ENCODE data around the gene SFRP2. TPM values are rescaled to one million over a fixed set of nuclear protein-coding genes. Genes with fewer than 3 reads are reported as not detected.

SFRP2 gene
- polyA plus RNA-seq, 3 donors, result not detected

DNA sequence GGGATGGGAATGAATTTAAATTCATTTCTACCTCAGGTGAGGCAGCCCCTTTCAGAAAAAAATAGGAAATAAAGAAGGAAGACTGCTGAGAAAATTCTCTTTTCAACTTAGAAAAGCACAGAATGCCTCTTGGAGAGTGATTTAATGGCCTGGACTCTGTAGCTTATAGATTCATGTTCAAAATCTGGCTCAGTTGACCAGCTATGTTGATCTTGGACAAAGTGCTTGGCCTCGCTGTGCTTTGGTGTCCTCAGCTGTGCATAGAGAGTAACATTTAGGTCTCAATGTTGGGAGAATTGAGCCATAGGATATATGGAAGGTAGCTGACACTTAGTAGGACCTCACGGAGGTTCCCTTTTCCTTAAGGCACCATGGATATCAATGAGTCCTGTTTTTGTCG, 49.7 kb upstream of the SFRP2 start:
- Histone ChIP-seq H3K4me1 (ENCODE audit: control insufficient read depth in 1 of 2, insufficient read depth in 2 of 2, low read length in 2 of 2) (no peaks in the 10 kb centered on the region), H3K27ac (ENCODE audit: low read depth in 1 of 2, low read length in 2 of 2) (no peak overlapping the region), H3K79me2 (ENCODE audit: insufficient read depth, low read length) (no peaks in the 10 kb centered on the region), H3K4me3 (replicated peaks in 1 of 3; ENCODE audit: low read depth in 2 of 3, low read length in 3 of 3) (no peak overlapping the region), H2AFZ (ENCODE audit: insufficient read depth, low read depth, low read length, poor library complexity, severe bottlenecking) (no peak overlapping the region), H3K9ac (ENCODE audit: insufficient read depth, low read length, poor library complexity, severe bottlenecking) (no peak overlapping the region), H3K36me3 (replicated peaks in 1 of 2; ENCODE audit: control insufficient read depth in 1 of 2, insufficient read depth in 2 of 2, low read length in 2 of 2) (no peaks in the 10 kb centered on the region), H3K9me3 (replicated peaks in 1 of 2; ENCODE audit: control insufficient read depth in 1 of 2, insufficient read depth in 1 of 2, low read length in 2 of 2) (no peaks in the 10 kb centered on the region), H3K4me2 (replicated peaks; ENCODE audit: extremely low read depth, low read length, poor library complexity, severe bottlenecking) (no peak overlapping the region), H3K27me3 (ENCODE audit: control insufficient read depth in 2 of 2, insufficient read depth in 2 of 2, low read length in 2 of 2) (peaks cover 0 to 2% of the 10 kb centered on the region in 2 donors), H4K20me1 (ENCODE audit: insufficient read depth, low read length) (no peaks in the 10 kb centered on the region)
- peaks cover 0 to 3% (median 0%) of the 10 kb centered on the region in 7 donors for H3K9me3 Mint-ChIP-seq
- H3K27me3 Mint-ChIP-seq (ENCODE audit: low read depth in 3 of 3), result peaks cover 0 to 7% (median 0%) of the 10 kb centered on the region in 3 donors
- no peak overlapping the region for H3K27ac Mint-ChIP-seq
- TF ChIP-seq, protein P1, sequence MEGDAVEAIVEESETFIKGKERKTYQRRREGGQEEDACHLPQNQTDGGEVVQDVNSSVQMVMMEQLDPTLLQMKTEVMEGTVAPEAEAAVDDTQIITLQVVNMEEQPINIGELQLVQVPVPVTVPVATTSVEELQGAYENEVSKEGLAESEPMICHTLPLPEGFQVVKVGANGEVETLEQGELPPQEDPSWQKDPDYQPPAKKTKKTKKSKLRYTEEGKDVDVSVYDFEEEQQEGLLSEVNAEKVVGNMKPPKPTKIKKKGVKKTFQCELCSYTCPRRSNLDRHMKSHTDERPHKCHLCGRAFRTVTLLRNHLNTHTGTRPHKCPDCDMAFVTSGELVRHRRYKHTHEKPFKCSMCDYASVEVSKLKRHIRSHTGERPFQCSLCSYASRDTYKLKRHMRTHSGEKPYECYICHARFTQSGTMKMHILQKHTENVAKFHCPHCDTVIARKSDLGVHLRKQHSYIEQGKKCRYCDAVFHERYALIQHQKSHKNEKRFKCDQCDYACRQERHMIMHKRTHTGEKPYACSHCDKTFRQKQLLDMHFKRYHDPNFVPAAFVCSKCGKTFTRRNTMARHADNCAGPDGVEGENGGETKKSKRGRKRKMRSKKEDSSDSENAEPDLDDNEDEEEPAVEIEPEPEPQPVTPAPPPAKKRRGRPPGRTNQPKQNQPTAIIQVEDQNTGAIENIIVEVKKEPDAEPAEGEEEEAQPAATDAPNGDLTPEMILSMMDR (IDR thresholded peaks at IDR 0.05), result no peak
- WGBS (ENCODE audit: insufficient coverage), result 100% methylated on average over 1 of the region's 3 CpGs
- H3K4me1 Mint-ChIP-seq, result no peaks in the 10 kb centered on the region
- H3K4me3 Mint-ChIP-seq, result no peak overlapping the region
- no peaks in the 10 kb centered on the region for H3K36me3 Mint-ChIP-seq
- intact Hi-C loops (cut with micrococcal nuclease), result no loop called here
- no peak for DNase-seq

DNA sequence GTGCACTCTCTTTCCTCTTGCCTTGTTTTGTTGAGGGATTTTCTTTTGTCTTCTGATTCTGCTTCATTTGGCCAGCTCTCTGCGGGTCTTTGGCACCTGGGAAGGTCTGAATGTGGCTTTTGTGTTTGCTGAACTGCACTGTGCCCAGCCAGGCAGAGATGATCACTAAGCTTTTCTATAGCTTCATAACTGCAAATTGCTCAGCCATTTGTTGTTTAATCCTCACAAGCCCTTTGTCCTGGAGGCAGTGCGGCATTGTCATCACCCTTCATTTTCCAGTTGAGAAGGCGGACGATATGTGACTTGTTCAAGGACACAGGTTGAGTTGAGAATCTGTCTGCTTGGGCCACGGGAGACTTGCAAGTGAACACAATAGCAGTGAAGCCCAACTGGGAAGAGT, 46.0 kb upstream of the SFRP2 start:
- Histone ChIP-seq H3K27ac (ENCODE audit: low read depth in 1 of 2, low read length in 2 of 2) (no peak overlapping the region), H3K27me3 (ENCODE audit: control insufficient read depth in 2 of 2, insufficient read depth in 2 of 2, low read length in 2 of 2) (peaks cover 2% of the 10 kb centered on the region in 2 donors), H3K9me3 (replicated peaks in 1 of 2; ENCODE audit: control insufficient read depth in 1 of 2, insufficient read depth in 1 of 2, low read length in 2 of 2) (no peaks in the 10 kb centered on the region), H3K36me3 (replicated peaks in 1 of 2; ENCODE audit: control insufficient read depth in 1 of 2, insufficient read depth in 2 of 2, low read length in 2 of 2) (no peaks in the 10 kb centered on the region), H3K4me3 (replicated peaks in 1 of 3; ENCODE audit: low read depth in 2 of 3, low read length in 3 of 3) (no peak overlapping the region), H4K20me1 (ENCODE audit: insufficient read depth, low read length) (no peaks in the 10 kb centered on the region), H3K9ac (ENCODE audit: insufficient read depth, low read length, poor library complexity, severe bottlenecking) (no peak overlapping the region), H3K79me2 (ENCODE audit: insufficient read depth, low read length) (no peaks in the 10 kb centered on the region), H2AFZ (ENCODE audit: insufficient read depth, low read depth, low read length, poor library complexity, severe bottlenecking) (no peak overlapping the region), H3K4me1 (ENCODE audit: control insufficient read depth in 1 of 2, insufficient read depth in 2 of 2, low read length in 2 of 2) (no peaks in the 10 kb centered on the region), H3K4me2 (replicated peaks; ENCODE audit: extremely low read depth, low read length, poor library complexity, severe bottlenecking) (no peak overlapping the region)
- intact Hi-C loops (cut with micrococcal nuclease), result no loop called here
- peaks cover 0 to 6% (median 0%) of the 10 kb centered on the region in 7 donors for H3K9me3 Mint-ChIP-seq
- H3K4me1 Mint-ChIP-seq, result no peaks in the 10 kb centered on the region
- no peak overlapping the region for H3K4me3 Mint-ChIP-seq
- TF ChIP-seq, protein P1 (IDR thresholded peaks at IDR 0.05), result no peak
- WGBS (ENCODE audit: insufficient coverage), result 100% methylated on average over 3 of the region's 5 CpGs
- no peak overlapping the region for H3K27ac Mint-ChIP-seq
- DNase-seq, result no peak
- H3K36me3 Mint-ChIP-seq, result no peaks in the 10 kb centered on the region
- H3K27me3 Mint-ChIP-seq (ENCODE audit: low read depth in 3 of 3), result peaks cover 2 to 10% (median 5%) of the 10 kb centered on the region in 3 donors

All from CD14-positive monocyte (primary cell).